ENCODE measurements around the gene HOXC10. TPM values are rescaled to one million over a fixed set of nuclear protein-coding genes. Genes with fewer than 3 reads are reported as not detected.

The HOXC10 gene
- total and polyA plus RNA-seq, 10 of the 15 experiments (the other 5 are each of a cell fraction or from before 2014, with no cell fraction given) = 0.59 TPM; not detected in 9

- TF ChIP-seq JUNB (IDR thresholded peaks at IDR 0.05) (no peak), RCOR1 (conservative IDR thresholded peaks at IDR 0.05; ENCODE audit: low read depth, low read length) (no peak), ZNF24 (IDR thresholded peaks at IDR 0.05) (no peak), HDAC6 (IDR thresholded peaks at IDR 0.05; ENCODE audit: unreplicated experiment) (no peak), MEF2A (IDR thresholded peaks at IDR 0.05; ENCODE audit: insufficient read depth, low read depth, low read length) (no peak), EP300 (IDR thresholded peaks at IDR 0.05; ENCODE audit: borderline replicate concordance in 1 of 2, control insufficient read depth in 1 of 2, low read depth in 2 of 2, low read length in 2 of 2) (no peak)
Observed at GRCh38 chr12:54024581-54025305, 39.8 kb downstream of the HOXC10 start (continued).

GRCh38 chr12:54025499-54026405 lies 40.8 kb downstream of the HOXC10 start:
- POLR2A ChIA-PET = interaction anchor here (1.2 kb wide), 1 partner anchor 20 kb away, joined by 3 read pairs; no protein-coding TSS in a partner anchor
- no peaks in the 10 kb centered on the region for H3K36me3 ChIP-seq (ENCODE audit: control insufficient read depth in 2 of 2, insufficient read depth in 2 of 2, low read length in 1 of 2)
- intact Hi-C loops (cut with micrococcal nuclease; ENCODE audit: unreplicated experiment) = no loop called here
- CTCF ChIA-PET = interaction anchor here (0.6 to 13.4 kb wide), 8 partner anchors 9 to 337 kb away, joined by 3 to 343 read pairs (median 14); partner anchors contain the start of genes HOXC4, HOXC8 and SMUG1
- no peak overlapping the region for H3K27ac ChIP-seq (ENCODE audit: control insufficient read depth, insufficient read depth)
- WGBS (ENCODE audit: insufficient coverage, insufficient replicate concordance, low lambda C conversion rate, missing lambda C conversion rate) = 31% methylated on average over 7 of the region's 7 CpGs
- no peak overlapping the region for H3K9ac ChIP-seq (ENCODE audit: control insufficient read depth, insufficient read depth, low read length)
- SMC1A ChIA-PET (ENCODE audit: uncharacterized antibody, unreplicated experiment) = interaction anchor here (0.8 to 1.9 kb wide), 9 partner anchors 8 to 185 kb away, joined by 3 to 9 read pairs (median 4); partner anchors contain the start of gene HOXC4
- peaks cover 16% of the 10 kb centered on the region for H3K4me1 ChIP-seq (ENCODE audit: control insufficient read depth, insufficient read depth, low read length)
- ATAC-seq (no peak), DNase-seq (ENCODE audit: low read depth, low spot score) (no peak), FAIRE-seq (no peak)
- H3K27me3 ChIP-seq (replicated peaks in 1 of 2; ENCODE audit: control insufficient read depth in 2 of 2, insufficient read depth in 2 of 2, low read length in 1 of 2) = peaks cover 5 to 18% of the 10 kb centered on the region in 2 experiments
- no peaks in the 10 kb centered on the region for H4K20me1 ChIP-seq (ENCODE audit: control insufficient read depth, insufficient read depth)
- peak overlapping the region; percentile 21; the same call in 1 of the 2 replicates for H2AFZ ChIP-seq (ENCODE audit: control insufficient read depth, low read depth, low read length)
- no peaks in the 10 kb centered on the region for H3K9me3 ChIP-seq (replicated peaks; ENCODE audit: control insufficient read depth, insufficient read depth, low read length)
- RAD21 ChIA-PET (ENCODE audit: unreplicated experiment) = interaction anchor here (0.7 to 12.6 kb wide), 6 partner anchors 13 to 330 kb away, joined by 3 to 222 read pairs (median 4); partner anchors contain the start of genes HOXC8 and SMUG1
- H3K4me2 ChIP-seq (ENCODE audit: control insufficient read depth, insufficient read depth) = peak overlapping the region; percentile 35
- in situ Hi-C loops (cut with MboI) = loop anchor here (10.0 kb wide), 2 partner anchors 169 to 339 kb away; partner anchors contain the start of gene GPR84
- BruUV-seq (replicated peaks) = no TSS peak
- H3K4me3 ChIP-seq = no peak overlapping the region
- no peaks in the 10 kb centered on the region for H3K79me2 ChIP-seq (ENCODE audit: control insufficient read depth, insufficient read depth, low read length)
- TF ChIP-seq CBFB (IDR thresholded peaks at IDR 0.05; ENCODE audit: low read depth) (no peak), TCF3 (IDR thresholded peaks at IDR 0.05; ENCODE audit: borderline replicate concordance, insufficient read depth, low read depth, low read length) (no peak), CHD1 (IDR thresholded peaks at IDR 0.05; ENCODE audit: low read depth, low read length) (no peak), ZBTB40 (IDR thresholded peaks at IDR 0.05; ENCODE audit: borderline replicate concordance) (no peak), RAD51 (IDR thresholded peaks at IDR 0.05) (no peak), E2F8 (IDR thresholded peaks at IDR 0.05; ENCODE audit: low read depth, partially characterized antibody) (no peak)
